ENCODE data around the gene SH3PXD2B.
A peak's percentile ranks its signal among the peaks of the same experiment; 100 is the strongest.
"Not testable (repeated sequence)": the region's sequence is repeated elsewhere in the genome, so short reads cannot be mapped to it uniquely, and the experiment has no call there.

Gene SH3PXD2B

GRCh38 chr5:172293054-172293744 is 161.1 kb downstream of the SH3PXD2B start:
- DNase-seq (ENCODE audit: low read depth), result no peak
- no peak overlapping the region for H3K4me3 ChIP-seq (ENCODE audit: low read depth, low read length)
- peak; percentile 94 for TF ChIP-seq CTCF (IDR thresholded peaks at IDR 0.05; ENCODE audit: low read depth, low read length, missing control alignments)

- not testable (repeated sequence) for DNase-seq (ENCODE audit: low read depth); H3K4me3 ChIP-seq (ENCODE audit: low read depth, low read length)
Observed at GRCh38 chr5:172291837-172292236, 162.5 kb downstream of the SH3PXD2B start.

- DNase-seq (ENCODE audit: low read depth), result no peak
- H3K4me3 ChIP-seq (ENCODE audit: low read depth, low read length), result no peak overlapping the region
- TF ChIP-seq CTCF (IDR thresholded peaks at IDR 0.05; ENCODE audit: low read depth, low read length, missing control alignments), result no peak
Observed at GRCh38 chr5:172288465-172288864, 165.9 kb downstream of the SH3PXD2B start.

GRCh38 chr5:172287140-172287539 is 167.2 kb downstream of the SH3PXD2B start:
- H3K4me3 ChIP-seq (ENCODE audit: low read depth, low read length); DNase-seq (ENCODE audit: low read depth): not testable (repeated sequence)

- no peak for DNase-seq (ENCODE audit: low read depth)
- no peak for TF ChIP-seq CTCF (IDR thresholded peaks at IDR 0.05; ENCODE audit: low read depth, low read length, missing control alignments)
- H3K4me3 ChIP-seq (ENCODE audit: low read depth, low read length), result no peak overlapping the region
Observed at GRCh38 chr5:172285226-172286143, 168.8 kb downstream of the SH3PXD2B start.

- H3K4me3 ChIP-seq (ENCODE audit: low read depth, low read length), result peak overlapping the region; percentile 96
- DNase-seq (ENCODE audit: low read depth), result no peak
- TF ChIP-seq CTCF (IDR thresholded peaks at IDR 0.05; ENCODE audit: low read depth, low read length, missing control alignments), result no peak
Observed at GRCh38 chr5:172284611-172284980, 169.7 kb downstream of the SH3PXD2B start.

GRCh38 chr5:172283862-172284610 is 170.3 kb downstream of the SH3PXD2B start:
- TF ChIP-seq CTCF (IDR thresholded peaks at IDR 0.05; ENCODE audit: low read depth, low read length, missing control alignments), result no peak
- DNase-seq (ENCODE audit: low read depth), result no peak
- peak overlapping the region; percentile 96 for H3K4me3 ChIP-seq (ENCODE audit: low read depth, low read length)

All from GM12864 (cell line).